Vagina (tissue), 2 donors: Measurements from ENCODE around the gene ELP4. TPM values are rescaled to one million over a fixed set of nuclear protein-coding genes. Genes with fewer than 3 reads are reported as not detected.

Experiments used
- DNase-seq, 2 donors: peaks; one replicate each; pipeline ENCODE4 v3.0.0-alpha.2; 2017; ENCODE audit errors: extremely low spot score in 2 of 2
- H3K27ac ChIP-seq: fragments of 200-600 bp; sonication (generic); one replicate; pipeline ENCODE4 v1.5.1; 2019
- H3K27me3 ChIP-seq: fragments of 200-600 bp; sonication (generic); one replicate; pipeline ENCODE4 v1.5.1; 2019
- H3K36me3 ChIP-seq, 2 donors: fragments of 200-600 bp; sonication (generic); one replicate each; pipeline ENCODE4 v1.5.1; 2017 to 2019
- H3K4me1 ChIP-seq: fragments of 200-600 bp; sonication (generic); one replicate; pipeline ENCODE4 v1.5.1; 2019
- H3K4me3 ChIP-seq, 2 donors: fragments of 200-600 bp; sonication (generic); 1 replicate in 1 of 2; 2 replicates in 1 of 2; pipeline ENCODE4 v1.5.1; 2016 to 2019
- H3K9me3 ChIP-seq: fragments of 200-600 bp; sonication (generic); one replicate; pipeline ENCODE4 v1.5.1; 2019
- CTCF ChIP-seq, 3 experiments: fragments of 450-650 bp in 2 of 3; fragments of 200-600 bp in 1 of 3; sonication (generic) in 1 of 3; IDR thresholded peaks; one replicate each; pipeline ENCODE4 v1.5.1; 2017 to 2019; ENCODE audit warnings: antibody characterized with exemption in 3 of 3, mild to moderate bottlenecking in 2 of 3, moderate library complexity in 2 of 3
- POLR2A ChIP-seq, 2 donors: fragments of 450-650 bp; IDR thresholded peaks; one replicate each; pipeline ENCODE4 v1.6.1; 2017; ENCODE audit warnings: antibody characterized with exemption in 2 of 2, mild to moderate bottlenecking in 2 of 2, moderate library complexity in 2 of 2
- POLR2AphosphoS5 ChIP-seq, 2 donors: sonication (generic); formaldehyde crosslinking; IDR thresholded peaks; one replicate each; pipeline ENCODE4 v1.9.0; 2017; ENCODE audit warnings: antibody characterized with exemption in 2 of 2, mild to moderate bottlenecking in 2 of 2, low read depth in 1 of 2; ENCODE audit not compliant: insufficient read depth in 1 of 2
- intact Hi-C: fragments of 100-400 bp; cut with DNase I; formaldehyde crosslinking; loops from one replicate; pipeline ENCODE4 v1.15.1; 2023
- total RNA-seq: library from RNA; depleted of rRNA; stranded (reverse); fragments of >200 nt; gene quantifications from one replicate; pipeline ENCODE4 v1.2.3, GENCODE V29; 2016

The ELP4 gene
- total RNA-seq, 1 donor from 2014 or later: 23.3 TPM

DNA sequence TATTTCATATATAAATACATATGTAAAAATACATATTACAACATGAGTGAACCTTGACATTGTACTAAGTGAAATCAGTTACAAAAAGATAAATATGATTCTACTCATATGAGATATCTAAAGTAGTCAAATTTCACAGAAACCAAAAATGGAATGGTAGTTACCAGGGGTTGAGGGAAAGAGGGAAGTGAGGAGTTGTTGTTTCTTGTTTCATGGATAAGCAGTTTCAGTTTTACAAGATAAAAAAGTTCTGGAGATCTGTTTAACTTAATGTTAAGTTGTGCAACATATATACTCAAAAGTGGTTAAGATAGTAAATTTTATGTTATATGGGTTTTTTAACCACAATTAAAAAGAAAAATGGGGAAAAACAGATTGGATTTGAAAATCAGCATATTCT is 107.7 kb downstream of the ELP4 start:
- H3K36me3 ChIP-seq: no peaks in the 10 kb centered on the region
- H3K4me1 ChIP-seq: no peaks in the 10 kb centered on the region
- H3K4me3 ChIP-seq: no peak overlapping the region
- H3K27ac ChIP-seq: no peak overlapping the region
- intact Hi-C loops: no loop called here
- H3K27me3 ChIP-seq: no peaks in the 10 kb centered on the region
- no peak for DNase-seq
- TF ChIP-seq POLR2A (IDR thresholded peaks at IDR 0.05) (no peak), POLR2AphosphoS5 (IDR thresholded peaks at IDR 0.05; ENCODE audit: insufficient read depth in 1 of 2, low read depth in 1 of 2) (no peak), CTCF (IDR thresholded peaks at IDR 0.05) (no peak)
- no peaks in the 10 kb centered on the region for H3K9me3 ChIP-seq

- Histone ChIP-seq H3K9me3 (no peaks in the 10 kb centered on the region), H3K4me1 (no peaks in the 10 kb centered on the region), H3K27me3 (no peaks in the 10 kb centered on the region), H3K36me3 (no peaks in the 10 kb centered on the region), H3K27ac (no peak overlapping the region), H3K4me3 (no peak overlapping the region)
- no peak for TF ChIP-seq POLR2AphosphoS5 (IDR thresholded peaks at IDR 0.05; ENCODE audit: insufficient read depth in 1 of 2, low read depth in 1 of 2)
- intact Hi-C loops: no loop called here
- no peak for DNase-seq
These were observed 110.4 kb downstream of the ELP4 start for GRCh38 chr11:31619980-31620379.

DNA sequence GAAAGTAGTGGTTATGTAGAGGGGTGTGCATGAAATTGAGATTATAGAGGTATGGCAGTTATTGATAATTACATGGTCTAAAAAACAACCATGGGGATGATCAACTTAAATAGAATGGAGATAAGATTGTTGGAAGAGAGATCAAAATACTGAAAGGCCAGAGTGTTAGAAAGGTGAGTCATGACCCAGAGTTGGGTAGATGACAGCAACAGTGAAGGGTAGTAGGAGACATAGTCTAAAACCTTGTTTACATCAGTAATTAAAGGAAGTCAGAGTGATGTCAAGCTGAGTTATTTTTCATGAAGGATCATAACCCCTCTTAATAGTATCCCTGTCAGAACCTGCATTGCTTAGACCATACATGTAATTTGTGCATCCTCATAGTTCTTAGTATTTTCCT is 110.9 kb downstream of the ELP4 start:
- Histone ChIP-seq H3K4me1 (no peaks in the 10 kb centered on the region), H3K9me3 (no peaks in the 10 kb centered on the region), H3K27ac (no peak overlapping the region), H3K4me3 (no peak overlapping the region), H3K27me3 (no peaks in the 10 kb centered on the region), H3K36me3 (no peaks in the 10 kb centered on the region)
- TF ChIP-seq CTCF (IDR thresholded peaks at IDR 0.05) (no peak), POLR2A (IDR thresholded peaks at IDR 0.05) (no peak), POLR2AphosphoS5 (IDR thresholded peaks at IDR 0.05; ENCODE audit: insufficient read depth in 1 of 2, low read depth in 1 of 2) (no peak)
- intact Hi-C loops: no loop called here
- DNase-seq: no peak

DNA sequence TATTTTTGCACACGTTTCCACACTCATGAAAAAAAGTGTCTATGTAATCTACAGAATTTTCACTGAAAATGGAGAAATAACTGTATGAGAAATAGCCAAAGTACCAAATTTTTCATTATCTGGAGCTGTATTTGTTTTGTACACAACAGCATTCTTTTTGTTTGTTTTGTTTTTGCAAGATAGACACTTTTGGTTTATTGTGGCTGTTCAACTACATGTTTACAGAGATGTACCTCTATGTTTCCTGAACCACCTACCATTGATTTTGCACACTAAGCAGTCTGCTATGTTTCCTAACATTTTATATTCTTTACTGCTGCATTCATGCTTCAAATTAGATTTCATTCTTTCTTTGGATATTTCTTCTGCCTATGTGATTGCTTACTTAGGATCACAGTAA is 116.3 kb downstream of the ELP4 start:
- Histone ChIP-seq H3K27me3 (no peaks in the 10 kb centered on the region), H3K4me1 (no peaks in the 10 kb centered on the region), H3K27ac (no peak overlapping the region), H3K36me3 (no peaks in the 10 kb centered on the region), H3K9me3 (no peaks in the 10 kb centered on the region), H3K4me3 (no peak overlapping the region)
- DNase-seq: no peak
- TF ChIP-seq POLR2A (IDR thresholded peaks at IDR 0.05) (no peak), POLR2AphosphoS5 (IDR thresholded peaks at IDR 0.05; ENCODE audit: insufficient read depth in 1 of 2, low read depth in 1 of 2) (no peak), CTCF (IDR thresholded peaks at IDR 0.05) (no peak)
- intact Hi-C loops: no loop called here

DNA sequence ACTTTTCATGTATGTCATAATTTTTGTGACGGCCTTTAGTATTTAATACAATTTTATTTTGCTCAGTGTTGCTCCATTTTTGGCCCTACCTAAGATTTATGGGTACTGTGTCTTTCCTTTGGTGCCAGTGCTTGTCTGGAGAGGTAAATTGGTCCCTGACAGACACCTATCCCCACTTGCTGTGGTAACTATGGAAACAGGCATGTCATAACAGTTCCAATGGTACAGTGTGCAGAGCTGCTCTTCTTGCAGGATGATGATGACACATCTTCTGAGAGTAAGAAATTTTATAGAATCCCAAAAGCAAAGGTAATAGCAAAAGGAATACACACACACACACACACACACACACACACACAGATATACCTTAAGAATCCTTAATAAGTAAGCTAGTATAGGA is 118.5 kb downstream of the ELP4 start:
- H3K4me1 ChIP-seq: no peaks in the 10 kb centered on the region
- no peak overlapping the region for H3K27ac ChIP-seq
- H3K27me3 ChIP-seq: no peaks in the 10 kb centered on the region
- DNase-seq: no peak
- H3K36me3 ChIP-seq: no peaks in the 10 kb centered on the region
- intact Hi-C loops: no loop called here
- no peaks in the 10 kb centered on the region for H3K9me3 ChIP-seq
- TF ChIP-seq POLR2A (IDR thresholded peaks at IDR 0.05) (no peak), POLR2AphosphoS5 (IDR thresholded peaks at IDR 0.05; ENCODE audit: insufficient read depth in 1 of 2, low read depth in 1 of 2) (no peak), CTCF (IDR thresholded peaks at IDR 0.05) (no peak)
- no peak overlapping the region for H3K4me3 ChIP-seq

DNA sequence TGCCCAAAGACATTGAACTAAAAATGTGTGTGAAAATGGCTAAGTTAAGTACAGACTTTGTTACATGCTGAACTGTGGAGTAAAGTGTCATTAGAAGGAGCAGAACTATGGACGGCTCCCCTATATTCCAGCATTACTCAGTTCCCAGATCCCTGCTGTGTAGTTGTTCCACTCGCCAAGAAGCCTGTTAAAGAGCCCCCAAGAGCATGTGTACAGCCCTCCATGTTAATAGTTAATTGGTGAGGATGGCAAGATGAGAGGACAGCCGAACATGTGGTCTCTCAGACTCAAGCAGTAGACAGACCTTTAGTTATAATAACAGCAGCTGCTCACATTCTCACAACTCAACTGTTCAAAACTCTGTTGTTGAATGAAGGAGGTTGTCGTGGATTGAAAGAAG is 127.4 kb downstream of the ELP4 start:
- H3K9me3 ChIP-seq: no peaks in the 10 kb centered on the region
- no peak for DNase-seq
- H3K4me1 ChIP-seq: no peaks in the 10 kb centered on the region
- intact Hi-C loops: no loop called here
- H3K27ac ChIP-seq: no peak overlapping the region
- no peak for TF ChIP-seq POLR2A (IDR thresholded peaks at IDR 0.05)
- TF ChIP-seq CTCF (IDR thresholded peaks at IDR 0.05): no peak
- no peak for TF ChIP-seq POLR2AphosphoS5 (IDR thresholded peaks at IDR 0.05; ENCODE audit: insufficient read depth in 1 of 2, low read depth in 1 of 2)
- H3K27me3 ChIP-seq: no peaks in the 10 kb centered on the region
- H3K36me3 ChIP-seq: no peaks in the 10 kb centered on the region
- no peak overlapping the region for H3K4me3 ChIP-seq
